HL-60/S4 (cell line): Measurements from ENCODE around the gene ZFAND3.
"Not testable (repeated sequence)": the region's sequence is repeated elsewhere in the genome, so short reads cannot be mapped to it uniquely, and the experiment has no call there.

Source experiments
- in situ Hi-C: fragments of 300-500 bp; cut with MboI; formaldehyde crosslinking; loops from 2 replicates; pipeline ENCODE4 v1.14.3; 2022; ENCODE audit warnings: low sequenced_read_pairs

ZFAND3 gene

DNA sequence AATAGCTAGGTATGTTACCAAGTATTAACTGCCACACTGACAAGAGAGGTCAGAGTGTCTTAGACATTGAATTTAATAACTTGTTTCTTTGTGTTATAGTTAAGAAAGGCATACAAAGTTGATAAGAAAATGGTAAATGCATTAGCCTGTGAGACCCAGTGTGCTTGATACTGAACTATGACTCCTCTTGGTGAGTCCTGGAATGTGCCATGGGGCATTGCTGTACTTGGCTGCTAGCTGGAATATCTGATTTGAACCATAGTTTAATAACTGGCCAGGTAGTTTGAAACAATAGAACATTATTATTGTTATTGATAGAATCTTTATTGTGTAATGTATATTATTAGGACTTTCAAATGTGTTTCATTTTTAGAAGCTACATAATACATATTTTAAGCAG is 70.0 kb downstream of the ZFAND3 start:
- in situ Hi-C loops = no loop called here

GRCh38 chr6:37891072-37891471 is 71.5 kb downstream of the ZFAND3 start:
- in situ Hi-C loops = no loop called here

GRCh38 chr6:37893257-37893656 is 73.7 kb downstream of the ZFAND3 start:
- in situ Hi-C loops = no loop called here

GRCh38 chr6:37893734-37894133 is 74.2 kb downstream of the ZFAND3 start:
- in situ Hi-C loops = not testable (repeated sequence)

DNA sequence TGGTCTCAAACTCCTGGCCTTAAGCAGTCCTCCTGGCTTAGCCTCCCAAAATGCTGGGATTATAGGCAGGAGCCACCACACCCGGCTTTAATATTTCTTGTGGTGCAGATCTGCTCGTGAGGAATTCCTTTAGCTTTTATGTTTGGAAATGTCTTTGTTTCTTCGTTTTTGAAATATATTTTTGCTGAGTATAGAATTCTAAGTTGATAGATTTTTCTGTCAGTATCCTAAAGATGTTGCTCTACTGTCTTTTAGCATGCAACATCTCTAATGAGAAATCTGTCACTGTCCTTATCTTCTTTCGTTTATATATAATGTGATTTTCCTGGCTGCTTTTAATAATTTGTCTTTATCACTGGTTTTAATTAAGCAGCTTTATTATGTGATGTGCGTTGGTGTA is 75.1 kb downstream of the ZFAND3 start:
- in situ Hi-C loops = no loop called here

DNA sequence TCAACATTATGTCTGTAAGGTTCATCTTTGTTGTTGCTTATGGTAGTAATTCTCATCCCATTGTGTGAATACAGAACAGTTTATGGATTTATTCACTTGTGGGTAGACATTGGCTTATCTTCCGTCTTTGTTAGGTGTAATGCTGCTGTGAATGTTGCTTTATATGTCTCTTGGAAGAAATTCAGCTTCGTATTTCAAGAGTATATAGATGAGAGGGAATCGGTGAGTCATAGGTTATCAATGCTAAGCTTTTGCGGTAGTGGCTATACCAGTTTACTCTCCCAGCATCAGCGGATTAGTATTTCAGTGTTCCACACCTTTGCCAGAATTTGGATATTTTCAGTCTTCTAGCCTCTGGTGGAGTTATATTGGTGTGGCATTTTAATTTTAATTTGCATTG is 77.8 kb downstream of the ZFAND3 start:
- in situ Hi-C loops = no loop called here

DNA sequence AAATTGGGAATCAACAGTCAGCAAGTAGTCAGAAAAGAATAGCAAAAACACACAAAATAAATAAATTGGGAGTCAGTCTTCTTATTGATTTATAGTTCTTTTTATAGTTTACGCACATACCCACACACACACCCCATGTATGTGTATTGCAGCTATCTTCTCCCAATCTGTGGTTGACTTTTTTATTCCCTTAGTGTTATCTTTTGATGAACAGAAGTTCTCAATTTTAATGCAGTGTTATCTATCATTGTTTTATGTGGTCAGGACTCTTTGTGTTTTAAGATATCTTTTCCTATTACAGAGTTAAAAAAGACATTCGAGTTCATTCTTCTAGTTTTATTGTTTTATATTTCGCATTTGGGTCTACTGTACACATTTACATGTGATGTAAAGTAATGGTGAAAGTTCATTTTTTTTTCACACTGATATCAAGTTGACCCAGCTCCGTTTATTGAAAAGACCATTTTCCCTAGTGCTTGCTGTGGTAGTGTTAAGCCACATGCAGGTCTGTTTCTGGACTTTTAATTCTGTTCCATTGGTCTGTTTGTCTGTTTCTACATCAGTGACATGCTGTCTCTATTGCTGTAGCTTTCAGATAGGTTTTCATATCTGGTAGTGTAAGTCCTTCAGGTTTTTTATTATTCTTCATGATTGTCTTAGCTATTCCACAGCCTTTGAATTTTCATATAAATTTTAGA is 78.4 kb downstream of the ZFAND3 start:
- in situ Hi-C loops = no loop called here

GRCh38 chr6:37903351-37904340 is 84.1 kb downstream of the ZFAND3 start:
- in situ Hi-C loops = no loop called here

GRCh38 chr6:37904590-37904989 is 85.1 kb downstream of the ZFAND3 start:
- in situ Hi-C loops = no loop called here

- in situ Hi-C loops = no loop called here
Measured at GRCh38 chr6:37906121-37906520, 86.6 kb downstream of the ZFAND3 start.

- in situ Hi-C loops = no loop called here
Measured at GRCh38 chr6:37910998-37911397, 91.5 kb downstream of the ZFAND3 start.

- in situ Hi-C loops = no loop called here
Measured at GRCh38 chr6:37913210-37913609, 93.7 kb downstream of the ZFAND3 start.

- in situ Hi-C loops = no loop called here
Measured at GRCh38 chr6:37915463-37915862, 95.9 kb downstream of the ZFAND3 start.

DNA sequence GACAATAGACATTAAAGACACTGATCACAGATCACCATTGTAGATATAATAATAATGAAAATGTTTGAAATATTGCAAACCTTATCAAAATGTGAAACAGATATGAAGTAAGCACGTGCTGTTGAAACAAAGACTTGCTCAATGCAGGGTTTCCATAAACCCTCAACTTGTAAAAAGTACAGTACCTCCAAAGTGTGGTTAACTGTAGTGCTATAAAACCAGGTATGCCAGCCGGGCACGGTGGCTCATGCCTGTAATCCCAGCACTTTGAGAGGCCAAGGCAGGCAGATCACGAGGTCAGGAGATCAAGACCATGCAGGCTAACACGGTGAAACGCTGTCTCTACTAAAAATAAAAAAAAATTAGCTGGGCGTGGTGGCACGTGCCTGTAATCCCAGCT is 96.6 kb downstream of the ZFAND3 start:
- in situ Hi-C loops = no loop called here

GRCh38 chr6:37916675-37917074 is 97.1 kb downstream of the ZFAND3 start:
- in situ Hi-C loops = no loop called here

GRCh38 chr6:37917566-37917965 is 98.0 kb downstream of the ZFAND3 start:
- in situ Hi-C loops = no loop called here

DNA sequence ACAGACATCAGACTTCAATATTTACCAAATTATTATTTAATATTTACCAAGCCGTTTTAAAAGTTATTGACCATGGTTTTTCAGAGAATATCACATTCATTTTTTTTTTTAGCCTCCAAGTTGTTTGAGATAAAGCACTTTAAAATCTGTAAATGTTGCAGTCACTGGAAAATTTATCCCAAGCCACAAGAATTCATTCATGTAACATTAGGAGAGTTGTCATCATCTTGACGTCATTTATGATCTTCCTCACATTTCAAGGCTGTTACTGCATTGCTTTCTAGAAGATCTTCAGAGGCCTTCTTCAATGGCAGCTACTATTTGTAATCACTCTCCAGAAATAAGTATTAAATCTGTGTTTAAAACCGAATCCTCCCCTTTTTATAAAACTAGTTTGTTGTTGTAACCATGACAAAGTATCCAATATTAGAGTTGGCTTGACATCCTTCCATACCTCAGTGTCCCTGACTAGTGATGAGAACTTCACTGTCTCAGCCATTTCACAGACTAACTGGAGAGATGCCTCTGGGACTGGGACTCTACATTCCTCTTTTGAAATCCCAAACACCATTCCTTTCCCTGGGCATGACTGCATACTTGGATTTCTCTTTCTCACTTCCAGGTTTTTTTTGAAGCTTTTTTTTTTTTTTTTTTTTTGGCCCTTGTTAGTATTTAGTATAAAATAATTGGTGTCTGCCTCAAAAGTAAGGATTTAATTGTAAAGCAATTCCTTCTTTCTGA is 100.1 kb downstream of the ZFAND3 start:
- in situ Hi-C loops = no loop called here

DNA sequence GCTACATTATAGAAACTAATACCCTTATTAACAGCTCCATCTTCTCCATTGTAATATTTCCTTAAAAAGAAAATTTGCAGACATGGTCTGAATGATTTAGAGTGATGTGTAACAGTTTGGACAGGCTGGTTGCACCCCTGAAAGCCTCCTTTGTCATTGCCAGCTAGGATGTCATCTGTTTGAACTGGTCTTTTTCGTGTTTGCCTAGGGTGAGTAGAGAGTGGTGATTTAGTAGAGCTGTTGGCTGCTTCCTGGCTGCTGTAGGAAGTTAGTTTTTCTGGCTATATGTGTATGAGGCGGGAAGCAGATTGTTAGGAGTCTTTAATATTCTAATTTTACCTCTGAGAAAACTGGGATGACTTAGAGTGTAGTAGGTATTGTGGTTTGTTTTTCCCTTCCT is 101.1 kb downstream of the ZFAND3 start:
- in situ Hi-C loops = no loop called here

- in situ Hi-C loops = no loop called here
Measured at GRCh38 chr6:37922563-37922962, 103.0 kb downstream of the ZFAND3 start.

- in situ Hi-C loops = no loop called here
Measured at GRCh38 chr6:37923514-37923913, 104.0 kb downstream of the ZFAND3 start.

DNA sequence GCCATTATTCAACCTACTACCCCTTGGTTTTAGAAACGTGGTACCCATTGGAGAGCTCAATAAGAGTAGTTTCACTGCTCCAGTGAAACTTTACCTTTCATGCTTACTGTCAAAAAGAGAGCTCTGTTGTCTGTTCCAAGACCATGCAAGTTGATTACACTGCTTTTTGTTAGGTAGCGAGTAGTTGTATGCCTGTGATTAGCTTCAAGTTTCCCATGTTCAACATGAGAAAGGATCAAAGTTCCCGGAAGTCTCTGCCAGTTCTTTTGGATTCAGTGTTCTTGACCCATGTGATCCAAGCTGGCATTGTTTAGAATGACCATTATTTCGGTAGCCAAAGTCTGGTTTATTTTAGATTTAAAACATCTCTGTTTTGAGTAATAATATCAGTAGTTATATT is 107.1 kb downstream of the ZFAND3 start:
- in situ Hi-C loops = no loop called here
